CD14-positive monocyte (primary cell): ENCODE measurements around the gene GRIK4. TPM values are rescaled to one million over a fixed set of nuclear protein-coding genes. Genes with fewer than 3 reads are reported as not detected.

Source experiments
- DNase-seq, 3 donors: peaks; one replicate each; pipeline ENCODE4 v3.0.0-alpha.2; 2011 to 2022
- H2AFZ ChIP-seq: 2 replicates; pipeline ENCODE4 v1.6.0; 2012; ENCODE audit warnings: mild to moderate bottlenecking, low read depth, low read length, inconsistent platforms; ENCODE audit not compliant: insufficient read depth, poor library complexity, severe bottlenecking
- H3K27ac ChIP-seq, 2 donors: 1 replicate in 1 of 2; 2 replicates in 1 of 2; pipeline ENCODE4 v1.5.1; 2012 to 2013; ENCODE audit warnings: low read length in 2 of 2, control low read depth in 1 of 2, inconsistent platforms in 1 of 2, low read depth in 1 of 2, mild to moderate bottlenecking in 1 of 2
- H3K27me3 ChIP-seq, 2 donors: one replicate each; pipeline versions ENCODE4 v1.6.0 to v1.6.1; 2011 to 2013; ENCODE audit warnings: low read length in 2 of 2; ENCODE audit not compliant: control insufficient read depth in 2 of 2, insufficient read depth in 2 of 2
- H3K36me3 ChIP-seq, 2 donors: replicated peaks in 1 of 2; 1 replicate in 1 of 2; 2 replicates in 1 of 2; pipeline versions ENCODE4 v1.5.1 to v1.6.1; 2012 to 2013; ENCODE audit warnings: low read length in 2 of 2, control low read depth in 1 of 2, inconsistent platforms in 1 of 2, mild to moderate bottlenecking in 1 of 2; ENCODE audit not compliant: insufficient read depth in 2 of 2, control insufficient read depth in 1 of 2
- H3K4me1 ChIP-seq, 2 donors: 1 replicate in 1 of 2; 2 replicates in 1 of 2; pipeline versions ENCODE4 v1.5.1 to v1.6.1; 2012 to 2013; ENCODE audit warnings: low read length in 2 of 2, control low read depth in 1 of 2, inconsistent platforms in 1 of 2, mild to moderate bottlenecking in 1 of 2, moderate library complexity in 1 of 2; ENCODE audit not compliant: insufficient read depth in 2 of 2, control insufficient read depth in 1 of 2
- H3K4me2 ChIP-seq: replicated peaks from 2 replicates; pipeline ENCODE3; 2012; ENCODE audit warnings: low read length, moderate library complexity, mild to moderate bottlenecking; ENCODE audit not compliant: poor library complexity, severe bottlenecking; ENCODE audit errors: extremely low read depth
- H3K4me3 ChIP-seq, 3 experiments: fragments of 200-600 bp in 1 of 3; sonication (generic) in 1 of 3; replicated peaks in 1 of 3; 1 replicate in 2 of 3; 2 replicates in 1 of 3; pipeline ENCODE4 v1.5.1; 2011 to 2013; ENCODE audit warnings: low read length in 3 of 3, mild to moderate bottlenecking in 3 of 3, control low read depth in 2 of 3, low read depth in 2 of 3, inconsistent platforms in 1 of 3, moderate library complexity in 1 of 3
- H3K79me2 ChIP-seq: 2 replicates; pipeline ENCODE4 v1.6.0; 2012; ENCODE audit warnings: mild to moderate bottlenecking, control low read depth, inconsistent platforms, low read length, moderate library complexity; ENCODE audit not compliant: insufficient read depth
- H3K9ac ChIP-seq: 2 replicates; pipeline ENCODE4 v1.6.0; 2017; ENCODE audit warnings: low read length, mild to moderate bottlenecking; ENCODE audit not compliant: insufficient read depth, poor library complexity, severe bottlenecking
- H3K9me3 ChIP-seq, 2 donors: replicated peaks in 1 of 2; 1 replicate in 1 of 2; 2 replicates in 1 of 2; pipeline versions ENCODE4 v1.5.1 to v1.6.1; 2012 to 2013; ENCODE audit warnings: low read length in 2 of 2, control low read depth in 1 of 2; ENCODE audit not compliant: control insufficient read depth in 1 of 2, insufficient read depth in 1 of 2
- H4K20me1 ChIP-seq: 2 replicates; pipeline ENCODE4 v1.6.0; 2012; ENCODE audit warnings: mild to moderate bottlenecking, low read length, control low read depth, moderate library complexity; ENCODE audit not compliant: insufficient read depth
- H3K27ac Mint-ChIP-seq, 7 donors: one replicate each; pipeline ENCODE4 v1.8.0; 2020; ENCODE audit warnings: mild to moderate bottlenecking in 7 of 7, mixed read lengths in 7 of 7, moderate library complexity in 6 of 7, inconsistent platforms in 2 of 7
- H3K27me3 Mint-ChIP-seq, 3 donors: one replicate each; pipeline ENCODE4 v1.8.0; 2021 to 2022; ENCODE audit warnings: low read depth in 3 of 3, mild to moderate bottlenecking in 3 of 3, mixed read lengths in 3 of 3, moderate library complexity in 3 of 3, inconsistent platforms in 1 of 3
- H3K36me3 Mint-ChIP-seq, 2 donors: one replicate each; pipeline ENCODE4 v1.8.0; 2020; ENCODE audit warnings: mixed read lengths in 2 of 2, inconsistent platforms in 1 of 2, mild to moderate bottlenecking in 1 of 2
- H3K4me1 Mint-ChIP-seq: one replicate; pipeline ENCODE4 v1.8.0; 2020; ENCODE audit warnings: mild to moderate bottlenecking, mixed read lengths
- H3K4me3 Mint-ChIP-seq, 2 donors: one replicate each; pipeline ENCODE4 v1.8.0; 2020; ENCODE audit warnings: mild to moderate bottlenecking in 2 of 2, mixed read lengths in 2 of 2, moderate library complexity in 1 of 2
- H3K9me3 Mint-ChIP-seq, 7 donors: one replicate each; pipeline ENCODE4 v1.8.0; 2020 to 2022; ENCODE audit warnings: mixed read lengths in 7 of 7, mild to moderate bottlenecking in 6 of 7, moderate library complexity in 6 of 7, inconsistent platforms in 2 of 7
- WGBS: methylation state at CpG from one replicate; pipeline ENCODE4 v1.1.5; 2013; ENCODE audit warnings: missing lambda C conversion rate; ENCODE audit not compliant: insufficient coverage; 5-methylcytosine and 5-hydroxymethylcytosine counted together
- intact Hi-C, 2 donors: fragments of 100-400 bp; cut with micrococcal nuclease; formaldehyde crosslinking; loops; one replicate each; pipeline versions ENCODE4 v1.15.0 to v1.15.1; 2023
- polyA plus RNA-seq, 3 donors: library from polyadenylated mRNA; depleted of rRNA in 1 of 3; unstranded in 2 of 3; stranded (reverse) in 1 of 3; fragments of 300-500 nt in 2 of 3; fragments of >200 nt in 1 of 3; fragmentation: Illumina TruSeq in 2 of 3; gene quantifications; 1 replicate in 2 of 3; 2 replicates in 1 of 3; pipeline ENCODE4 v1.2.3, GENCODE V29; 2012 to 2021
- TF ChIP-seq, protein P1 (sequence below): fragments of 200-600 bp; IDR thresholded peaks from one replicate; pipeline ENCODE4 v1.8.0; 2022; ENCODE audit warnings: antibody characterized with exemption, mild to moderate bottlenecking

GRIK4 gene
- polyA plus RNA-seq, 3 donors = not detected

DNA sequence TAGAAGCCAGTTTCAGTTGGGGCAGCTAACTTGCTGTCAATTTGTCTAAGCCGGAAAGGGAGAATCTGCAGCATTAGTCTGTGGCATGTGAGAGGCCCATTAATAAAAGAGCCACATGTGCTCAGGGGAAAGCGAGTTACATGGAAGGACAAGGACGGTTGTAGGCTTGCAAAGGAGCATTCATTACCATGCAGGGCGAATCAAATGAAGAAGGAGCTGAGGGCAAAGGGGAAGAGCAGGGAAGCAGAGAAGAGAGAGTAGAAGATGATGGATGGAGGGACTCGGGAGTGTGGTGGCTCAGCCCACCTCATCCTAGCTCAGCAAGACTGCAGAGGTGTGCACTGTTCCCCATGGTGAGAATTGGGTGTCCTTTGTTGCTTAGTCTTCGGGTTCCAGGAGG is 359.6 kb downstream of the GRIK4 start:
- intact Hi-C loops = no loop called here
- no peak overlapping the region for H3K4me2 ChIP-seq
- H3K27ac ChIP-seq = no peak overlapping the region
- H3K79me2 ChIP-seq = no peaks in the 10 kb centered on the region
- TF ChIP-seq, protein P1, sequence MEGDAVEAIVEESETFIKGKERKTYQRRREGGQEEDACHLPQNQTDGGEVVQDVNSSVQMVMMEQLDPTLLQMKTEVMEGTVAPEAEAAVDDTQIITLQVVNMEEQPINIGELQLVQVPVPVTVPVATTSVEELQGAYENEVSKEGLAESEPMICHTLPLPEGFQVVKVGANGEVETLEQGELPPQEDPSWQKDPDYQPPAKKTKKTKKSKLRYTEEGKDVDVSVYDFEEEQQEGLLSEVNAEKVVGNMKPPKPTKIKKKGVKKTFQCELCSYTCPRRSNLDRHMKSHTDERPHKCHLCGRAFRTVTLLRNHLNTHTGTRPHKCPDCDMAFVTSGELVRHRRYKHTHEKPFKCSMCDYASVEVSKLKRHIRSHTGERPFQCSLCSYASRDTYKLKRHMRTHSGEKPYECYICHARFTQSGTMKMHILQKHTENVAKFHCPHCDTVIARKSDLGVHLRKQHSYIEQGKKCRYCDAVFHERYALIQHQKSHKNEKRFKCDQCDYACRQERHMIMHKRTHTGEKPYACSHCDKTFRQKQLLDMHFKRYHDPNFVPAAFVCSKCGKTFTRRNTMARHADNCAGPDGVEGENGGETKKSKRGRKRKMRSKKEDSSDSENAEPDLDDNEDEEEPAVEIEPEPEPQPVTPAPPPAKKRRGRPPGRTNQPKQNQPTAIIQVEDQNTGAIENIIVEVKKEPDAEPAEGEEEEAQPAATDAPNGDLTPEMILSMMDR = no peak
- Mint-ChIP-seq H3K4me1 (no peaks in the 10 kb centered on the region), H3K27me3 (peaks cover 9 to 17% (median 11%) of the 10 kb centered on the region in 3 donors), H3K4me3 (no peak overlapping the region), H3K9me3 (peaks cover 0 to 2% (median 0%) of the 10 kb centered on the region in 7 donors), H3K36me3 (no peaks in the 10 kb centered on the region), H3K27ac (peak overlapping the region in 1 of 7 donors; percentile 22)
- no peaks in the 10 kb centered on the region for H3K36me3 ChIP-seq
- no peak for DNase-seq
- no peak overlapping the region for H3K4me3 ChIP-seq
- 92% methylated on average over 4 of the region's 6 CpGs for WGBS
- H3K9me3 ChIP-seq = no peaks in the 10 kb centered on the region
- no peak overlapping the region for H3K9ac ChIP-seq
- H3K4me1 ChIP-seq = no peaks in the 10 kb centered on the region
- H2AFZ ChIP-seq = no peak overlapping the region
- no peaks in the 10 kb centered on the region for H4K20me1 ChIP-seq
- no peaks in the 10 kb centered on the region for H3K27me3 ChIP-seq

DNA sequence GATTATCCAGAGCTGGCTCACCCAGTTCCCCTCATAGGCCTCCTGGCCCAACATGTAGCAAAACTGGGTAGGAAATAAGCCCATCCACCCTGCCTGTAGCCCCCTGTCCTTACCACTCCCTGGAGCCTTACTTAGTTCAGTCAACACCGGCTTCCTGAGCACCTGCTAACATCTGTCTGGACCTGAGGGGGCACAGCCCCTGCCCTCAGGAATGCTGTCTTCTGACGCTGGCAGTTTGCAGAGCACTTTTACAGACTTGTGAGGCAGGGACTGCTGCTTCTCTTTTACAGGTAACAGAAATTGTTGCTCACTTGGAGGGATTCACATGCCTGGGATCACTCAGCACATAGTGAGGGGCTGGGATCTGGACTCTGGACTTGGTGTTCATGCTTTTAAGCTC is 360.4 kb downstream of the GRIK4 start:
- Histone ChIP-seq H3K27ac (no peak overlapping the region), H3K4me3 (no peak overlapping the region), H3K4me1 (no peaks in the 10 kb centered on the region), H2AFZ (no peak overlapping the region), H3K4me2 (no peak overlapping the region), H3K9ac (no peak overlapping the region), H3K27me3 (no peaks in the 10 kb centered on the region), H4K20me1 (no peaks in the 10 kb centered on the region), H3K79me2 (no peaks in the 10 kb centered on the region), H3K36me3 (no peaks in the 10 kb centered on the region), H3K9me3 (no peaks in the 10 kb centered on the region)
- intact Hi-C loops = no loop called here
- WGBS = 87% methylated on average over 2 of the region's 2 CpGs
- no peaks in the 10 kb centered on the region for H3K4me1 Mint-ChIP-seq
- no peaks in the 10 kb centered on the region for H3K36me3 Mint-ChIP-seq
- TF ChIP-seq, protein P1 = no peak
- H3K27me3 Mint-ChIP-seq = peaks cover 9 to 17% (median 11%) of the 10 kb centered on the region in 3 donors
- H3K4me3 Mint-ChIP-seq = no peak overlapping the region
- DNase-seq = no peak
- H3K9me3 Mint-ChIP-seq = peaks cover 0 to 2% (median 0%) of the 10 kb centered on the region in 7 donors
- H3K27ac Mint-ChIP-seq = no peak overlapping the region
